VCaP (cell line): ENCODE measurements around the gene SEPHS1.

ENCODE experiments used
- H3K27ac ChIP-seq: fragments of 450-650 bp; 2 replicates; pipeline ENCODE4 v1.5.1; 2017
- CTCF ChIP-seq: fragments of 450-650 bp; conservative IDR thresholded peaks from 2 replicates; pipeline ENCODE4 v1.5.1; 2017; ENCODE audit warnings: mild to moderate bottlenecking, moderate library complexity

SEPHS1 gene

GRCh38 chr10:13373644-13374043 is 25.6 kb upstream of the SEPHS1 start:
- no peak for TF ChIP-seq CTCF
- H3K27ac ChIP-seq, result no peak overlapping the region

- H3K27ac ChIP-seq, result peak overlapping the region; percentile 27; the same call in 1 of the 2 replicates
- TF ChIP-seq CTCF, result no peak
These were observed 24.4 kb upstream of the SEPHS1 start for GRCh38 chr10:13372524-13372923.

GRCh38 chr10:13371897-13372470 is 23.9 kb upstream of the SEPHS1 start:
- peak; percentile 96 for TF ChIP-seq CTCF
- H3K27ac ChIP-seq, result peak overlapping the region; percentile 27; the same call in 1 of the 2 replicates

GRCh38 chr10:13366891-13367290 is 18.8 kb upstream of the SEPHS1 start:
- TF ChIP-seq CTCF, result no peak
- no peak overlapping the region for H3K27ac ChIP-seq

- H3K27ac ChIP-seq, result no peak overlapping the region
- no peak for TF ChIP-seq CTCF
These were observed 17.7 kb upstream of the SEPHS1 start for GRCh38 chr10:13365831-13366230.

GRCh38 chr10:13365243-13365642 is 17.1 kb upstream of the SEPHS1 start:
- TF ChIP-seq CTCF, result no peak
- no peak overlapping the region for H3K27ac ChIP-seq

GRCh38 chr10:13360587-13360986 is 12.5 kb upstream of the SEPHS1 start:
- no peak overlapping the region for H3K27ac ChIP-seq
- TF ChIP-seq CTCF, result no peak

- no peak for TF ChIP-seq CTCF
- H3K27ac ChIP-seq, result no peak overlapping the region
These were observed 8.3 kb upstream of the SEPHS1 start for GRCh38 chr10:13356392-13356791.
